GM12892 (cell line): Measurements from ENCODE around the gene POFUT1.

Experiments used
- POLR2A ChIP-seq: IDR thresholded peaks from 2 replicates; pipeline ENCODE4 v1.6.1; 2011; ENCODE audit warnings: low read depth, low read length, control low read depth
- POLR2AphosphoS5 ChIP-seq: IDR thresholded peaks from 2 replicates; pipeline ENCODE4 v1.6.1; 2011; ENCODE audit warnings: low read depth, low read length, control low read depth
- TAF1 ChIP-seq: IDR thresholded peaks from 2 replicates; pipeline ENCODE4 v1.6.1; 2011; ENCODE audit warnings: low read depth, mild to moderate bottlenecking, control low read depth, low read length, borderline replicate concordance

DNA sequence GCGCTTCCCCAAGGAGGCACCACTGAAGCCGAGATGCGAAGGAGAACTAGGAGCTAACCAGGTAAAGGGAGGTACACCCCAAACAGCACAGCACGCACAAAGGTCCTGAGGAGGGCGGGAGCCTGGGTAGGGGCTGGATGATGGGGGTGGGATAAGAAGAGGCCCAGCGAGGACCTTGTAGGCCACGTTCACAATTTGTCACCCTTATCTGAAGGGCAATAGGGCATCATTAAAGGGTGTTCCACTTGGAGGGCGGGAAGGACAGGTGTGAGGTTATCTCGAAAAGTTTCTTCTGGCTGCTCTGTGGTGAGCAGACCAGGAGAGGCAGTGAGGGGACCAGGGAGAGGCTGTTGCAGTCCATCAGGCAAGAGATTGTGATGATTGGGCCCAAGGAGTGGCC lies 25.6 kb downstream of the POFUT1 start:
- no peak for TF ChIP-seq POLR2A
- no peak for TF ChIP-seq POLR2AphosphoS5
- TF ChIP-seq TAF1, result no peak
